Osteocyte (in vitro differentiated cells): ENCODE data around the gene PLCB3. TPM values are rescaled to one million over a fixed set of nuclear protein-coding genes. Genes with fewer than 3 reads are reported as not detected.
A peak's percentile ranks its signal among the peaks of the same experiment; 100 is the strongest.

ENCODE experiments used
- DNase-seq: peaks from one replicate; pipeline ENCODE4 v3.0.0; 2021; ENCODE audit warnings: mixed read lengths; ENCODE audit not compliant: unreplicated experiment; ENCODE audit errors: extremely low spot score
- H3K27ac Mint-ChIP-seq: one replicate; pipeline ENCODE4 v1.8.0; 2021; ENCODE audit warnings: mild to moderate bottlenecking, mixed read lengths; ENCODE audit not compliant: unreplicated experiment
- H3K27me3 Mint-ChIP-seq: one replicate; pipeline ENCODE4 v1.8.0; 2021; ENCODE audit warnings: mixed read lengths; ENCODE audit not compliant: unreplicated experiment
- H3K36me3 Mint-ChIP-seq: one replicate; pipeline ENCODE4 v1.8.0; 2021; ENCODE audit warnings: mixed read lengths; ENCODE audit not compliant: unreplicated experiment
- H3K4me1 Mint-ChIP-seq: one replicate; pipeline ENCODE4 v1.8.0; 2021; ENCODE audit warnings: mixed read lengths; ENCODE audit not compliant: unreplicated experiment
- H3K4me3 Mint-ChIP-seq: one replicate; pipeline ENCODE4 v1.8.0; 2021; ENCODE audit warnings: mild to moderate bottlenecking, moderate library complexity, mixed read lengths; ENCODE audit not compliant: unreplicated experiment
- H3K9me3 Mint-ChIP-seq: one replicate; pipeline ENCODE4 v1.8.0; 2021; ENCODE audit warnings: mixed read lengths; ENCODE audit not compliant: unreplicated experiment
- total RNA-seq: library from RNA; stranded (reverse); gene quantifications from 2 replicates; pipeline ENCODE4 v1.2.1, GENCODE V29; 2021
- TF ChIP-seq, protein P1 (sequence below): fragments of 200-600 bp; sonication (generic); IDR thresholded peaks from 2 replicates; pipeline ENCODE4 v1.5.0; 2021; ENCODE audit warnings: antibody characterized with exemption, mild to moderate bottlenecking, moderate library complexity

PLCB3 gene
- total RNA-seq, 1 donor from 2014 or later: 32.0 TPM

DNA sequence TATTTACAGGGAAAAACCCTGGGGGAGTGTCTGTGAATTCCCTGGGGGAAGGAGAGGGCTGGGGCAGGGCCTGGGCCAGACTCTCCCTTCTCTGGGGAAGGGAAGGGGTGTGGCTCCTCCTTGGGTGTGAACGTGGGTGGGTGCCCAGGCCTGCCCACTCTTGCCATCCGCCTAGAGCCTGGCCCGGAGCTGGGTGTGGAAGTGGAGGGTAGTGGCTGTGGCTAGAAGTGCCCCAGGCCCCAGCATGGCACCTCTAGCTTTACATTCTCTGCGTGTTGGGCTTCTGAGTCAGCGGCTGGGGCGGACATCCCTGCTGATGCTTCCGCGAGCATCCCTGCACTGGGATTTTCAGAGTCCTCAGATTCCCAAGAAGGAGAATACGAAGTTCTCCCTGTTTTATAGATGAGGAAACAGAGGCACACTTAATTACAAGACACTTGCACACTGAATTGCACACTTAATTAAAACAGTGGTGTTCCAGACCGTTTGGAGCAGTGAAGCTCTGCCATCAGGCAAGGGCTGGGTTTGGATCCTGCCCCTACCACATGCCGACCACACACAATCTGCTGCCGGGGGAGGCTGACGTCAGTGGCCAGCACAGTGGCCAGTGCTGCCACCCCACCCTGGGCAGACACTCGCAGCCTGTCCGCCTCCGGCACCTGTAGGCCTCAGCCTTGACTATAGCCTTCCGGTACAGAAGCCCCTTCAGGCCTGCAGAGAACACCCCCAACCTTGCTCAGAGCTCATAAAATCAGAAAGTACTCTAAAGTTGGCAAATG lies 25.5 kb downstream of the PLCB3 start:
- DNase-seq: peak; percentile 91
- peaks cover 19% of the 10 kb centered on the region for H3K4me1 Mint-ChIP-seq
- peak overlapping the region; percentile 87 for H3K27ac Mint-ChIP-seq
- H3K4me3 Mint-ChIP-seq: no peak overlapping the region
- peaks cover 11% of the 10 kb centered on the region for H3K36me3 Mint-ChIP-seq
- H3K9me3 Mint-ChIP-seq: no peaks in the 10 kb centered on the region
- no peaks in the 10 kb centered on the region for H3K27me3 Mint-ChIP-seq
- TF ChIP-seq, protein P1, sequence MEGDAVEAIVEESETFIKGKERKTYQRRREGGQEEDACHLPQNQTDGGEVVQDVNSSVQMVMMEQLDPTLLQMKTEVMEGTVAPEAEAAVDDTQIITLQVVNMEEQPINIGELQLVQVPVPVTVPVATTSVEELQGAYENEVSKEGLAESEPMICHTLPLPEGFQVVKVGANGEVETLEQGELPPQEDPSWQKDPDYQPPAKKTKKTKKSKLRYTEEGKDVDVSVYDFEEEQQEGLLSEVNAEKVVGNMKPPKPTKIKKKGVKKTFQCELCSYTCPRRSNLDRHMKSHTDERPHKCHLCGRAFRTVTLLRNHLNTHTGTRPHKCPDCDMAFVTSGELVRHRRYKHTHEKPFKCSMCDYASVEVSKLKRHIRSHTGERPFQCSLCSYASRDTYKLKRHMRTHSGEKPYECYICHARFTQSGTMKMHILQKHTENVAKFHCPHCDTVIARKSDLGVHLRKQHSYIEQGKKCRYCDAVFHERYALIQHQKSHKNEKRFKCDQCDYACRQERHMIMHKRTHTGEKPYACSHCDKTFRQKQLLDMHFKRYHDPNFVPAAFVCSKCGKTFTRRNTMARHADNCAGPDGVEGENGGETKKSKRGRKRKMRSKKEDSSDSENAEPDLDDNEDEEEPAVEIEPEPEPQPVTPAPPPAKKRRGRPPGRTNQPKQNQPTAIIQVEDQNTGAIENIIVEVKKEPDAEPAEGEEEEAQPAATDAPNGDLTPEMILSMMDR: no peak

DNA sequence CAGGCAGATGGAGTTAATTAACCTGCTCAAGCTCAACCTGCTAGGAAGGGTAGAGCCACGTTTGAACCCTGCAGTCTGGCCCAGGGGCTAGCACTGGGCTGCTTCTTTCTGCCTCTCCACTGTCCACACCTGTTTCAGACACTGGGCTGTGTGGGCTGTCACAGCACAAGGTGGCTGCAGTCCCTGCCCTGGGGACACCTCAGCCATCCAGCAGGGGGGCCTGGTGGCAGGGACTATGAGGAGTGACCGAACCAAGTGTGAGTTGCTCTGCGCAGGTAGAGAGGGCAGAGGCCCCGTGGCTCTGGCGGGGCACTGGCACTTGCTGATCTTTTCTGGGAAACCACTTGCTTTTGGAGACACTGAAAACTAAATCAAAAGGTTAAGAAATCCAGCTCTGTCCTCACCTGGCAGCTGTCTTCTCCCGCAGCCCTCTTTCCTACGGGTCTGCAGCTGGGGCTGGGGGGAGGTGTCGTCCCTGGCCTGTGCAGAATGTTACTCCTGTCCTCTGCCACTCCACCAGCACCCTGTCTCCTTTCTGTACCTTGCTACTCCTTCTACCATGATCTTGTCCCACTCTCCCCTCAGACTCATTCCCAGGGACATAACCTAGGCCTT lies 27.4 kb downstream of the PLCB3 start:
- no peak overlapping the region for H3K4me3 Mint-ChIP-seq
- peaks cover 21% of the 10 kb centered on the region for H3K4me1 Mint-ChIP-seq
- TF ChIP-seq, protein P1: no peak
- no peaks in the 10 kb centered on the region for H3K27me3 Mint-ChIP-seq
- H3K9me3 Mint-ChIP-seq: no peaks in the 10 kb centered on the region
- H3K27ac Mint-ChIP-seq: no peak overlapping the region
- no peak for DNase-seq
- peaks cover 17% of the 10 kb centered on the region for H3K36me3 Mint-ChIP-seq

DNA sequence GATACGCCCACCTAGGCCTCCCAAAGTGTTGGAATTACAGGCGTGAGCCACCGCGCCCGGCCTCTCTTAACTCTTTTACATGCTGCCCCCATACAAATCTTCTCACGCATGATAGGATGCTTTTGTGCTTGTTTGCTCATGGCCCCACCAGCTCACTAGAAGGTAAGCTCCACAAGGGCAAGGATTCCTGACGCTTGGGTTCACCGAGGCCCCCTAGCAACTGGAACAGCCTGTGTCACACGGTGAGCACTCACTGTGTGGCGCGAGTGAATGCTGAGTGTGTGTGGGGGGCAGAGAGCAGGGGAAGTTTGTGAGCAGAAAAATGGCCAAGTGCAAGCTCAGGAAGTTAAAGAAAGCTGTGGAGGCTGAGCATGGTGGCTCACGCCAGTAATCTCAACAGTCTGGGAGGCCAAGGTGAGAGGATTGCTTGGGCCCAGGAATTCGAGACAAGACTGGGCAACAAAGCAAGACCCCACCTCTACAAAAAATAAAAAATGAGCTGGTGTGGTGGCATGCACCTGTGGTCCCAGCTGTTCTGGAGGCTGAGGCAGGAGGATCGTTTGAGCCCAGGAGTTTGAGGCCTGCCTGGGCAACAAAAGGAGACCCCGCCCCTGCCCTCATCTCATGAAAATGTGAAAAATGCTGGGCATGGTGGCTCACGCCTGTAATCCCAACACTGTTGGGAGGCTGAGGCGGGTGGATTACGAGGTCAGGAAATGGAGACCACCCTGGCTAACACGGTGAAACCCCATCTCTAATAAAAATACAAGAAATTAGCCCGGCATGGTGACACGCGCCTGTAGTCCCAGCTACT lies 30.8 kb downstream of the PLCB3 start:
- peaks cover 17% of the 10 kb centered on the region for H3K36me3 Mint-ChIP-seq
- no peak for DNase-seq
- TF ChIP-seq, protein P1: no peak
- H3K4me1 Mint-ChIP-seq: peaks cover 24% of the 10 kb centered on the region
- H3K9me3 Mint-ChIP-seq: no peaks in the 10 kb centered on the region
- no peak overlapping the region for H3K4me3 Mint-ChIP-seq
- no peaks in the 10 kb centered on the region for H3K27me3 Mint-ChIP-seq
- H3K27ac Mint-ChIP-seq: no peak overlapping the region

DNA sequence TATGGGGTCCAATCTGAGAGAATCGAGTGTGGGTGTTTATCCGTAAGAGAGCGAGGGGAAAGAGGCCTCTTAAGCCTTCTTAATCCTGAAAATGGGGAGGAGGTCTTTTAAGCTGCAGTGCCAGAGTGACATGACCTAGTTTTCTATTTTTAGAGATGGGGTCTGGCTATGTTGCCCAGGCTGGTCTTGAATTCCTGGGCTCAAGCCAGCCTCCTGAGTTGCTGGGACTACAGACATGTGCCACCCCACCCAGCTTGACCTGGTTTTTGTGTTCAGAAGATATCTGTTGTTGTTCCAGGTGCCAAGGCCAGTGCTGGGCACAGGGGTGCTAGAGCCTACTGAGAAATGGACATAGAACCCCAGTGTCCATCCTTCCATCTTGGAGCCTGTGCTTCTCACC lies 31.8 kb downstream of the PLCB3 start:
- H3K27ac Mint-ChIP-seq: peak overlapping the region; percentile 40
- peaks cover 17% of the 10 kb centered on the region for H3K36me3 Mint-ChIP-seq
- H3K4me3 Mint-ChIP-seq: peak overlapping the region; percentile 80
- DNase-seq: no peak
- H3K27me3 Mint-ChIP-seq: no peaks in the 10 kb centered on the region
- TF ChIP-seq, protein P1: no peak
- no peaks in the 10 kb centered on the region for H3K9me3 Mint-ChIP-seq
- peaks cover 23% of the 10 kb centered on the region for H3K4me1 Mint-ChIP-seq
